Cortex of kidney (tissue), 1 donor: ENCODE results near the gene MAGED4B.
"Not testable (repeated sequence)": the region's sequence is repeated elsewhere in the genome, so short reads cannot be mapped to it uniquely, and the experiment has no call there.

Source experiments
- DNase-seq: peaks from one replicate; lab custom pipeline; 2025; lab: John Stamatoyannopoulos, UW

Gene MAGED4B

GRCh38 chrX:52068666-52069640 lies at the start of gene MAGED4B:
TSS of gene MAGED4B (minus strand) at chrX:52069183. CDS start at chrX:52068172, 1,011 bp downstream.
- not testable (repeated sequence) for DNase-seq

GRCh38 chrX:52118262-52118661 lies 49.3 kb upstream of the MAGED4B start:
- DNase-seq = no peak

GRCh38 chrX:52082578-52082977 lies 13.6 kb upstream of the MAGED4B start:
- DNase-seq = no peak

GRCh38 chrX:52078131-52078530 lies 9.1 kb upstream of the MAGED4B start:
- DNase-seq = no peak

DNA sequence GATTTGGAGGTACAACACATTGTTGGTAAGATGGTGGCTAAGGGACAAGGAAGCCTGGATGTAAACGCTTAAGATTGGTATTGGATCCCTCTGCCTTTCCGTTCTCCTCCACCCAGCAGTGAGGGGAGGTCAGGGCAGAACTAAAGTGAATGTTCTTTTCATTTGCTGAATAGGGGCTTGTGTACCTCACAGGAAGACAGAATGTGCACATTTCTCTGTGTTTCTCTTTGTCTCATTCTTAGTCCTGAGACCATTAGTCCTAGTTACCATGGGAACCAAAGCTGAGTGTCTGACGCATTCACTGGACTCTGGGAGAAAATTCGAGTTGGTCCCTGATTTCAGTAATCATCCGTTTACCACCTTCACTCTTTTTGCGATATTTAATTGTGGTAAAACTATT lies 26.7 kb downstream of the MAGED4B start:
- DNase-seq = not testable (repeated sequence)

- no peak for DNase-seq
Observed at GRCh38 chrX:52034211-52034610, 34.8 kb downstream of the MAGED4B start.

- DNase-seq = no peak
Observed at GRCh38 chrX:52031371-52031770, 37.6 kb downstream of the MAGED4B start.

DNA sequence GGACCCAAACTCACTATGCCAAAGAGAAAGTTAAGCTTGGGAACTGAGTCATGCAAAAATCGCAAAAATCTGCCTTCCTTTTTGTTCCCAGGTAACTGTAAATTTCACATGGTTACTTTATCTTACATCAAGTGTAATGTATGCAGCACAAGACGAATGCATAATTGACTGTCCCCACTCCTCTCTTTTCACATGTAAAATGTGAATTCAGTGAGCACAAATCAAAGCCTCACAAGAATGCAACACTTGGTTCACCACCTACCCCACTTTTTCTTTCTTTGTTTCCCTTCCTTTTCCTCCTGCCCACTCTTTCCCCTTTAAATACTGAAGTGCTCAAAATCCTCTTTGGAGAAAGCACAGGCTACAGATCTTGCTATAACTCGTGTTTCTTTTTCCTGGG lies 53.2 kb downstream of the MAGED4B start:
- DNase-seq = no peak
